Measurements from ENCODE around the gene GRK6.
A peak's percentile ranks its signal among the peaks of the same experiment; 100 is the strongest.

GRK6 gene

GRCh38 chr5:177454397-177455035, 28.0 kb downstream of the GRK6 start:
- Histone ChIP-seq H3K27me3 (replicated peaks; ENCODE audit: insufficient read depth, low read length) (peaks cover 6% of the 10 kb centered on the region; the same call in 1 of the 2 replicates), H3K27ac (ENCODE audit: low read length) (peak overlapping the region; percentile 78), H3K36me3 (replicated peaks; ENCODE audit: insufficient read depth, low read length) (no peaks in the 10 kb centered on the region), H2AFZ (ENCODE audit: low read length) (peak overlapping the region; percentile 79), H3K9me2 (replicated peaks; ENCODE audit: insufficient read depth, low read length) (no peaks in the 10 kb centered on the region), H3K4me1 (ENCODE audit: low read length) (peaks cover 17% of the 10 kb centered on the region), H3K9ac (ENCODE audit: low read length) (peak overlapping the region; percentile 87), H3K9me3 (replicated peaks; ENCODE audit: insufficient read depth, low read length) (no peaks in the 10 kb centered on the region), H3F3A (ENCODE audit: insufficient read depth, low read length) (peaks cover 15% of the 10 kb centered on the region), H3K4me3 (ENCODE audit: low read length) (peak overlapping the region; percentile 76), H3K4me2 (ENCODE audit: low read depth, low read length) (peak overlapping the region; percentile 97), H3K79me2 (ENCODE audit: low read length) (no peaks in the 10 kb centered on the region; the same call in 1 of the 2 replicates), H4K20me1 (ENCODE audit: insufficient read depth, low read length) (no peaks in the 10 kb centered on the region)
- peak; percentile 91 for DNase-seq
- TF ChIP-seq CTCF (IDR thresholded peaks at IDR 0.05; ENCODE audit: low read length) = peak; percentile 86
- TF ChIP-seq EZH2phosphoT487 (IDR thresholded peaks at IDR 0.05; ENCODE audit: low read length) = no peak

DNA sequence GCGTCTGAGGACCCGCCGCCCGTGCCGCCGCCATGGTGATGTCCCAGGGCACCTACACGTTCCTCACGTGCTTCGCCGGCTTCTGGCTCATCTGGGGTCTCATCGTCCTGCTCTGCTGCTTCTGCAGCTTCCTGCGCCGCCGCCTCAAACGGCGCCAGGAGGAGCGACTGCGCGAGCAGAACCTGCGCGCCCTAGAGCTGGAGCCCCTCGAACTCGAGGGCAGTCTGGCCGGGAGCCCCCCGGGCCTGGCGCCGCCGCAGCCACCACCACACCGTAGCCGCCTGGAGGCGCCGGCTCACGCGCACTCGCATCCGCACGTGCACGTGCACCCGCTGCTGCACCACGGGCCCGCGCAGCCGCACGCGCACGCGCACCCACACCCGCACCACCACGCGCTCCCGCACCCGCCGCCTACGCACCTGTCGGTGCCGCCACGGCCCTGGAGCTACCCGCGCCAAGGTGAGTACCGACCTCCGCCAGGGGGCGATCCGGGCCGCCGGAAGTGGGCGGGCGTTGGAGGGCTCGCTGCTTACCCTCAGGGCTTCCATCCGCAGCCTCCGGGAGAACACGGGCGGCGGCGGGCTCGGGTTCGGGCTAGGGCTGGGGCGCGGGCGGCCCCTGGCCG, 28.7 kb downstream of the GRK6 start:
- Histone ChIP-seq H2AFZ (ENCODE audit: low read length) (peak overlapping the region; percentile 79), H3K9me3 (replicated peaks; ENCODE audit: insufficient read depth, low read length) (no peaks in the 10 kb centered on the region), H3K4me3 (ENCODE audit: low read length) (peak overlapping the region; percentile 76), H3K9me2 (replicated peaks; ENCODE audit: insufficient read depth, low read length) (no peaks in the 10 kb centered on the region), H3K27me3 (replicated peaks; ENCODE audit: insufficient read depth, low read length) (peaks cover 11% of the 10 kb centered on the region), H3K4me1 (ENCODE audit: low read length) (peaks cover 17% of the 10 kb centered on the region), H3K27ac (ENCODE audit: low read length) (peak overlapping the region; percentile 78), H3K4me2 (ENCODE audit: low read depth, low read length) (peak overlapping the region; percentile 97), H3K79me2 (ENCODE audit: low read length) (no peaks in the 10 kb centered on the region; the same call in 1 of the 2 replicates), H3F3A (ENCODE audit: insufficient read depth, low read length) (peaks cover 15% of the 10 kb centered on the region), H3K36me3 (replicated peaks; ENCODE audit: insufficient read depth, low read length) (no peaks in the 10 kb centered on the region), H4K20me1 (ENCODE audit: insufficient read depth, low read length) (no peaks in the 10 kb centered on the region), H3K9ac (ENCODE audit: low read length) (peak overlapping the region; percentile 87)
- DNase-seq = peak; percentile 93
- TF ChIP-seq EZH2phosphoT487 (IDR thresholded peaks at IDR 0.05; ENCODE audit: low read length) (no peak), EZH2 (optimal IDR thresholded peaks at IDR 0.05; ENCODE audit: low read depth, low read length) (no peak), CTCF (IDR thresholded peaks at IDR 0.05; ENCODE audit: low read length) (peak; percentile 71)

DNA sequence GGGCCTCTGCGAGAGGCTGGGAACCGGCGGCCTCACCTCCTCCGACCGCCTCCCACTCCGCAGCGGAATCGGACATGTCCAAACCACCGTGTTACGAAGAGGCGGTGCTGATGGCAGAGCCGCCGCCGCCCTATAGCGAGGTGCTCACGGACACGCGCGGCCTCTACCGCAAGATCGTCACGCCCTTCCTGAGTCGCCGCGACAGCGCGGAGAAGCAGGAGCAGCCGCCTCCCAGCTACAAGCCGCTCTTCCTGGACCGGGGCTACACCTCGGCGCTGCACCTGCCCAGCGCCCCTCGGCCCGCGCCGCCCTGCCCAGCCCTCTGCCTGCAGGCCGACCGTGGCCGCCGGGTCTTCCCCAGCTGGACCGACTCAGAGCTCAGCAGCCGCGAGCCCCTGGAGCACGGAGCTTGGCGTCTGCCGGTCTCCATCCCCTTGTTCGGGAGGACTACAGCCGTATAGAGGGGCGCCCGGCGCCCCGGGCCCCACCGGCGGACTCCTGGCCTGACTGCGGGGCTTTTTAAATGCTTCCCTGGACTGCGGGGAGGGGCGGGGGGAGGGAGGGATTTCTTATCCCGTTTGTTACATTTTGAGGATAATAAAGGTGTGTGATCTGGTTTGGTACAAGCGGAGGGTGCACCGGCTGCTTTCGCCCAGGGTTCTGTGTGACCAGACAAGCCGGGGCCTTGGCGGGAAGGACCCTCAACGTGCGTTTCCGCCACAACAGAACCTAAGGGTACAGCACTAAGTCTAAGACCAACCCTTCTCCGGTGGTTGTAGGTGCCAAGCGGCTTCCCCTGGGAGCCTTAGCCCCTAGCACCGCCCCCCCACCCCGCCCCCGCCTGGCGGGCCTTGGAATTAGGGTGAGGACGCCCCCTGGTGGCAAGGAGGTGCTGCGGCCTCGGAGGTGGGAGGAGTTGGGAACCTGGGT, 29.4 kb downstream of the GRK6 start:
- TF ChIP-seq CTCF (IDR thresholded peaks at IDR 0.05; ENCODE audit: low read length) (peak; percentile 81), EZH2 (optimal IDR thresholded peaks at IDR 0.05; ENCODE audit: low read depth, low read length) (no peak)
- H2AFZ ChIP-seq (ENCODE audit: low read length) = peak overlapping the region; percentile 79
- DNase-seq = peak; percentile 91
- no peaks in the 10 kb centered on the region for H3K9me2 ChIP-seq (replicated peaks; ENCODE audit: insufficient read depth, low read length)
- H3F3A ChIP-seq (ENCODE audit: insufficient read depth, low read length) = peaks cover 15% of the 10 kb centered on the region
- H3K9ac ChIP-seq (ENCODE audit: low read length) = peak overlapping the region; percentile 87
- H3K79me2 ChIP-seq (ENCODE audit: low read length) = no peaks in the 10 kb centered on the region; the same call in 1 of the 2 replicates
- no peaks in the 10 kb centered on the region for H3K36me3 ChIP-seq (replicated peaks; ENCODE audit: insufficient read depth, low read length)
- peak overlapping the region; percentile 97 for H3K4me2 ChIP-seq (ENCODE audit: low read depth, low read length)
- peak overlapping the region; percentile 78 for H3K27ac ChIP-seq (ENCODE audit: low read length)
- no peaks in the 10 kb centered on the region for H3K9me3 ChIP-seq (replicated peaks; ENCODE audit: insufficient read depth, low read length)
- peaks cover 17% of the 10 kb centered on the region for H3K27me3 ChIP-seq (replicated peaks; ENCODE audit: insufficient read depth, low read length)
- no peaks in the 10 kb centered on the region for H4K20me1 ChIP-seq (ENCODE audit: insufficient read depth, low read length)
- H3K4me1 ChIP-seq (ENCODE audit: low read length) = peaks cover 17% of the 10 kb centered on the region
- peak overlapping the region; percentile 76 for H3K4me3 ChIP-seq (ENCODE audit: low read length)
